ENCODE data around the gene PKP3.
A peak's percentile ranks its signal among the peaks of the same experiment; 100 is the strongest.

The PKP3 gene

GRCh38 chr11:363948-364761 is 29.9 kb upstream of the PKP3 start:
- DNase-seq: peak; percentile 44 to 76

GRCh38 chr11:364991-365725 is 28.9 kb upstream of the PKP3 start:
- no peak for DNase-seq

DNA sequence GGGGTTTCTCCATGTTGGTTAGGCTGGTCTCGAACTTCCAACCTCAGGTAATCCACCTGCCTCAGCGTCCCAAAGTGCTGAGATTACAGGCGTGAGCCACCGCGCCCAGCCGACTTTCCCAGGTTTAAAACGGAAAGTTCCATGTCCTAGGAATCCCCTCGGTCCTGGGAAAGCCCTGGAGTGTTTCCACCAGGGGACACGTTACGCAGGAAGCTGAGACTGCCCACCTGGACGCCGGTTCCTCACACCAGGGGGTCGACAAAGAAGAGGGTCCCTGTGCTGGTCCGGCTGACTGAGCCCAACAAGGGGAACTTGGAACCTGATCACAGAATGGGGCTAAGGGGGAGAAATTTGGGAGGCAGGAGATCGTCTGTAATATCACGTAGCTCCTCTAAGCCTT is 28.2 kb upstream of the PKP3 start:
- no peak for DNase-seq

GRCh38 chr11:367956-368413 is 26.0 kb upstream of the PKP3 start:
- DNase-seq: no peak

DNA sequence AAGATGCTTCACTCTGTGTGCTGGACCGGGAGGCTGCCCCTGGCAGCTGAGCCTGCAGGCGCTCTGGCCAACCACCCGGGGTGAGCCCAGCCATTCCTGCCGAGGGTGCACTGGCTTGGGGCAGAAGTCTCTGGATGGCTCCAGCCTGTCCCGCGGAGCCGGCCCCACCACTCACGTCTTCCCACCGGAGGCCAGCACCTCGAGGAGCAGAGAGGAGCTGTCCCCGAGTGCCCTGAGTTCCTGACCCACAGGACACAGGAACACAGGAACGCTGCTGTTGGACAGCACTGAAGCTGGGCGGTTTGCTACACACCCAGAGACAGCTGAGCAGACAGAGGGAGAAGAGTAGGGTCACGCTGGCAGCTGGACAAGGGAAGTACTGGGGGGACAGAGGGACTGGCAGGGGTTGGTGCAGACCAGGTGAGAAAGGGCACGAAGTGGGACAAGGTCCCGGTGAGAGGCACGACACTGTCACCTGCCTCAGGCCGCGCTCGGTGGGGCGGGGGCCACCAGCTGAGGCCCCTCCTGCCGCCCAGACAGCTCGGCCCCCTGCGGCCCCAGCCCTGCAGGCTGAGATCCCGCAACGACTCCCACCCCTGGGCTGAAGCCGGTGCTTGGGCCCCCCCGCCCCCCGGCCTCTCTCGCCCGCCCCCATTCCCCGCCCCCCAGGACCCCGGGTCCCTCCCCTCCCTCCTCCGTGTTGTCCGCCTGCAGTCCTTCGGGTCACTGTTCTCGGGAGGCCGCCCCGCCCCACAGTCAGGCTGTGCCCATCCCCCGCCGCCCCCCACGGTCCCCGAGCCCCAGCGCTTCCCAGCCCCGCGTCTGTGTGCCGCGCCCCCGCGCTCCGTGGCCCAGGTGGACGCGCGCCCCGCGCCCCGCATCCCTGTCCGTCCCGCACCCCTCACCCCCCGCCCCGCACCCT is 25.3 kb upstream of the PKP3 start:
- no peak for DNase-seq

DNA sequence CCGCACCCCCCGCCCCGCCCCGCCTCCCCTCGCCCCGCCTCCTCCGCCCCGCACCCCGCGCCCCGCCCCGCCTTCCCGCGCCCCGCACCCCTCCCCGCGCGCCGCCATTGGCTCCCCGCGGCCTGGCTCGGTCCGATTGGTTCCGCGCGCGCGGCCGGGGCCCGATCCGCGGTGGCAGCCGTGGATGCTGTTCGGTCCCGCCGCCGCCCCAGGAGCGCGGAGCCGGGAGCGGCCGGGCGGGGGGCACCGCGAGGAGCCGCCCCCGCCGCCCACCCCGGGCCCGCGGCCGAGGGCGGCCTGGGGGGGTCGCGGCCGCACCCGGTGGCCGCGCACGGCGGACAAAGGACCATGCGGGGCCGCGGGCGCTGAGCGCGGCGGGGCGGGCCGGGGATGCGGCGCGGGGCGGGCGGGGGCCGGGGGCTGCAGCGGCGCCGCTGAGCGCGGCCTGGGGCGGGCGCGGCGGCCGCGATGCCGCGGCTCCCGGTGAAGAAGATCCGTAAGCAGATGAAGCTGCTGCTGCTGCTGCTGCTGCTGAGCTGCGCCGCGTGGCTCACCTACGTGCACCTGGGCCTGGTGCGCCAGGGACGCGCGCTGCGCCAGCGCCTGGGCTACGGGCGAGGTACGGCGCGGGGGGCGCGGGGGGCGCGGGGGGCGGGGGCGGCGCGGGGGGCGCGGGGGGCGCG is 24.5 kb upstream of the PKP3 start, which contains the start of gene B4GALNT4:
Gene B4GALNT4 (plus strand): TSS at position 164 of the 683 bp plus-strand sequence. CDS start 305 bp downstream, at position 469.
- no peak for DNase-seq

- peak in 1 of 2 experiments; percentile 38 for DNase-seq
These were observed 23.7 kb upstream of the PKP3 start for GRCh38 chr11:370070-370941.

DNA sequence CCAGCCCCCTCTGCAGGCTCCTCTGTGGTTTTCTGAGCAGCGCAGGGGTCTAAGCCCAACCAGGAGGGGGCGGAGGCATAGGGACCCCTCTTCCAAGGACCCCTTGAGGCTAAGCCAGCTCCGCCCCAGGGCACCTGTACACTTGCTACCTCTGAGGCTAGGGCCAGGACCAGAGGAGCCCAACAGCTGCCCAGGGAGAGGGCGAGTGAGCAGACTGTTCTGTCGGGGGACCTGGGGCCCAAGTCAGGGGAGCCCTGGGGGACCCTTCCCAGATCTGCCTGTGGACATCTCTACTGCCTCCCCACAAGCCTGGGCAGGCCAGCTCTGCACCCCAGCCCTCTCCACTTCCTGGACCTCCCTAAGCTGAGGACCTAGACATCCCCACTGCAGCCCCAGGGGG is 23.0 kb upstream of the PKP3 start:
- DNase-seq: no peak

DNA sequence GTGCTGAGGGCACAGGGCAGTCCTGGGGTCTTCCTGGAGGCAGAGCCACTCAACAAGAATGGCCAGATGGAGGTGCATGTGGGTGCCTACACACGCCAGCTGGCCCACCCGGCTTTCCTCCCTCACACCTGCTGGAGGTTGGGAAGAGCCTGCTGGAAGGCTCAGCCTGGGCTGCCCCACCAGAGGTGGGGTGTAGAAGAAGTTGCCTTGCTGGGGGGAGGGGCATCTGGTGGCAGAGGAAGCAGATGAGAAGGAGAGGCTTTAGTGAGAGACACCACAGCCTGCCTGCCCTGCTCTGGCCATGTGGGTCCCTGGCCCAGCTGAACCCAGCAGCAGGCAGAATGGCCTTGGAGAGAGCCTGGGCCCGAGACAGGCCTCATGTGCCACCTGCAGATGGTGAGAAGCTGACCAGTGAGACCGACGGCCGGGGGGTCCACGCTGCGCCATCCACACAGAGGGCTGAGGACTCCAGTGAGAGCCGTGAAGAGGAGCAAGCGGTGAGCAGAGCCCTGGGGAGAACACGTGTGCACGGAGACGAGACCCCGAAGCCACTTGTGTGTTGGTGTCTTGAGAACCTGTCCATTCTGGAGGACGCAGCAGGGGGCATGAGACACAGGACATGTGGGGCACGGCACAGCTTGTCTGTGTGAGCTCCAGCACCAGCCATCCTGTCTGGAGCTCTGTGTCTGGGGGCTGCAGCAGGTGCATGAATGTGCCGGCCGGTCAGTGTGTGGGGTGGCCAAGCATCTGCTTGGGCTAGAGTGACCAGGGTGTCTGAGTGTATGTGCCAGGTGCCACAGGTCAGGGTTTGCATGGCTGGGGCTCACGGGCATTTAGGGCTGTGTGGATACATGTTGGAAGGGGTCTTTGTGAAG is 22.1 kb upstream of the PKP3 start:
- DNase-seq: peak; percentile 80 to 95

- no peak for DNase-seq
These were observed 20.9 kb upstream of the PKP3 start for GRCh38 chr11:372809-373715.

GRCh38 chr11:373716-374551 is 20.1 kb upstream of the PKP3 start:
- DNase-seq: no peak

GRCh38 chr11:375065-376025 is 18.7 kb upstream of the PKP3 start:
- DNase-seq: no peak

DNA sequence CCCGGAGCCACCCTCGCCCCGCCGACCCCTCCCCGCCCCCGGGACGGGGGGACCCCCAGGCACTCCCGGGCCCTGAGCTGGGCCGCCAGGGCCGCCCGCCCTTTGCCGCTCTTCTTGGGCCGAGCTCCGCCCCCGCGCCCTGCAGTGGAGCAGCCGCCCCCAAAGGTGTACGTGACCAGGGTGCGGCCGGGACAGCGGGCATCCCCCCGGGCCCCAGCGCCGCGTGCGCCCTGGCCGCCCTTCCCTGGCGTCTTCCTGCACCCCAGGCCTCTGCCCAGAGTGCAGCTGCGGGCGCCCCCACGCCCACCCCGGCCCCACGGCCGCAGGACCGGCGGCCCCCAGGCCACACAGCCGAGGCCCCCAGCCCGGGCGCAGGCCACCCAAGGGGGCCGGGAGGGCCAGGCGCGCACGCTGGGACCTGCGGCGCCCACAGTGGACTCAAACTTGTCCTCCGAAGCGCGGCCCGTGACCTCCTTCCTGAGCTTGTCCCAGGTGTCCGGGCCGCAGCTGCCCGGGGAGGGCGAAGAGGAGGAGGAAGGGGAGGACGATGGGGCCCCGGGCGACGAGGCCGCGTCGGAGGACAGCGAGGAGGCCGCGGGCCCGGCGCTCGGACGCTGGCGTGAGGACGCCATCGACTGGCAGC is 17.4 kb upstream of the PKP3 start:
- no peak for DNase-seq

DNA sequence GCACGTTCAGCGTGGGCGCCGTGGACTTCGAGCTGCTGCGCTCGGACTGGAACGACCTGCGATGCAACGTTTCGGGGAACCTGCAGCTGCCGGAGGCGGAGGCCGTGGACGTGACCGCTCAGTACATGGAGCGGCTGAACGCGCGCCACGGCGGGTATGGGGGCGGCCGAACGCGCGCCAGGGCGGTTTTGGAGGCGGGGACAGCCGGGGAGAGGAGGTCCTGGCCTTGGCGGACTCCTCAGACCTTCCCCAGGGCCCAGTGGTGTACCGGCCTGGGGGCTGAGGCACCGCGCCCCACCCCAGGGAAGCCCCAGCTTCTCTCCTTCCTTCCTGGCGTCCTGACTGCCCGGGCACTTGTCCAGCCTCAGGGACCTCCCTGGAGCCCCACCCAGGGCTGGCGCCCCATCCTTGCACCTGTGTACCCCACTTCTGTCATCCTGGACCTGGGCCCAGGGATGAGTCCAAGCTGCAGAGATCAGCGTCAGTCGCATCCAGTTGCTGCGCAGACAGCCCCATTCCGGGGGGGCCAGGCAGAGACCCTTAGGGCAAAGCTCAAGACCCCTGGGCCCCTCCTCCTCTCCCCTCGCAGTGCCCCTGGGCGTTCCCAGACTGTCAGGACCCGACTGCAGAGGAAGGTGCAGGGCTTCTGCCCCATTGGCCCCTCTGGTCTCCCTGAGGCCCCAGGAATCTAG is 16.7 kb upstream of the PKP3 start:
- no peak for DNase-seq

DNA sequence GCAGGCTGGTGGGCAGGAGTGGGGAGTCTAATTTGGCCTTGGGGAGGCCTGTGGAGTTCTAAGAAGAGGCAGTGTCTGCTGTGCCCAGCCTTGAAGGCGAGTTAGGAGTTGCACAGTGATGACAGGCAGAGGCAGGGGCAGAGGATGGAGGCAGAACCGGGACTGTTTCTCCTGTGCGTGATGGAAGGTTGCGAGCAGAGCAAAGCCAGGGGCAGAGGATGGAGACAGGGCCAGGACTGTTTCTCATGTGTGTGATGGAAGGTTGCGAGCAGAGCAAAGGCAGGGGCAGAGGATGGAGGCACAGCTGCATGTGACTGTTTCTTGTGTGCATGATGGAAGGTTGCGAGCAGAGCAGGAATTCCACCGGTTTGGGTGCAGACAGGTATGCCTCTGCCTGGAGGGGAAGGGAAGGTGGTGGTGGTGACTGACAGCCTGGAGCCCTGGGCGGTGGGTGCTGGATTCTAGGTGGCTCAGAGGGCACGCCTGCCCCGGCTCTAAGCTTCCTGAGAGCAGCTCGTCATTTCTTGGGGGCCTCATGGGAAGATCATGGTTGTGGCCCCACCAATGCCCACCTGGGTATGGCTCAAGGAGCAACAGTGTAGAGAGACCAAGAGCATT is 16.0 kb upstream of the PKP3 start:
- DNase-seq: no peak

Data from NCI-H524 (cell line).